Pons (tissue), 1 donor: Measurements from ENCODE around the gene LRRIQ1.
A peak's percentile ranks its signal among the peaks of the same experiment; 100 is the strongest.
"Not testable (repeated sequence)": the region's sequence is repeated elsewhere in the genome, so short reads cannot be mapped to it uniquely, and the experiment has no call there.

Experiments
- DNase-seq: peaks from one replicate; pipeline ENCODE4 v3.0.0-alpha.2; 2016; ENCODE audit warnings: low spot score

The LRRIQ1 gene

DNA sequence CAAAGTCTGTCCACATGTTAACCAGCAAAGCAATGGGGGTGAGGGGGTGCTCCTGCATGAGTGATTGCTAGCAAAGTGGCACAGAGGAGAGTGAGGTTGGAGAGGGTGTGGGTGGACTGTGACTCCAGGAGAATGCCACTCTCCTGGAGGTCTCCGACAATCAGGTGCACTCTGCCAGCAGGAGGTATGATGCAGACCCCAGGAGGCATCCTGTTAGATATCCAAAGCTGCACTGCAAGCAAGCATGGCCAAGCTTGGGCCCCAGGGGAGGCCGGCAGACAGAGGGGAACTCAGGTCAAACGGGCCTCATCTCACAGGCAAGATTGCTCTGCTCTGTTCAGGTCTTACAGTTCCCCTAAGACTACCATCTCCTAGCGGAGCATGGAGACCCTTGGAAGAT is 170.4 kb downstream of the LRRIQ1 start:
- no peak for DNase-seq

GRCh38 chr12:85224339-85224738 is 188.2 kb downstream of the LRRIQ1 start:
- not testable (repeated sequence) for DNase-seq

GRCh38 chr12:85225501-85225900 is 189.3 kb downstream of the LRRIQ1 start:
- DNase-seq, result no peak

GRCh38 chr12:85237327-85237726 is 201.2 kb downstream of the LRRIQ1 start:
- DNase-seq, result no peak

DNA sequence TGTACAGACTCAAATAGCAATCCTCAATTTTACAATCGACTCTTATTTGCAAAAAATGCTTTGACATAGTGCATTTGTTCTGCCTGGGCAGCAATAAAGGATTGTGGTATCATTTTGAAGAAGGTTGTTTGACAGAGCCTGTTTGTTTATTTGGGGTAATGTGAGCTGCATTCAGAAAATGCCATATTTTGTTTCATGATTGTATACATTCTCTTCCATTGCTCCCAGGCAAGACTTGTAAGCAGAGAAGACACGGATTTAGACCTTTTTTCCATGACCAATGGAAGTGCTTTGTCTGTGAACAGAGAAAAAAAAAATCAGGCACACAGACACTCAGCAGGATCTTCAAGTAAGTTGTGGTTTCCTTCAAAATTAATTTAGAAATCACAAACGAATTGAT is 208.4 kb downstream of the LRRIQ1 start:
- no peak for DNase-seq

- DNase-seq, result no peak
Observed at GRCh38 chr12:85253853-85254252, 217.7 kb downstream of the LRRIQ1 start.

DNA sequence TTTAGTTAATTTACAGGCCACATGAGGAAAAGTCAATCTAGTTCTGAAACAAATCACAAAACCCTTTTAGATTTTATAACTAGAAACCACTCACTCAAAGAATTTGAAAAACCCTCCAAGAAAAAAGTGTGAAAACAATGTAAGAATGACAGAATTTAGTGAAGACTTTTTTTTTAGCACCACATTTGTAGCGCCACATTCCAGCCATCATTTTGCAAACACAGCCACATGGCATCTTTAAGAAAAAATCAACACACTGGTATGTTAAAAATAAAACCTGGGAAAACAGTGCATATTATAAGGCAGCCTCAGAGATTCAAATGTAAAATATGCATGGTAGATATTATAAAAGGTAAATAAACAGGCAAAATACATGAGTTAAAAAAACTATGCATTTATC is 221.5 kb downstream of the LRRIQ1 start:
- no peak for DNase-seq

DNA sequence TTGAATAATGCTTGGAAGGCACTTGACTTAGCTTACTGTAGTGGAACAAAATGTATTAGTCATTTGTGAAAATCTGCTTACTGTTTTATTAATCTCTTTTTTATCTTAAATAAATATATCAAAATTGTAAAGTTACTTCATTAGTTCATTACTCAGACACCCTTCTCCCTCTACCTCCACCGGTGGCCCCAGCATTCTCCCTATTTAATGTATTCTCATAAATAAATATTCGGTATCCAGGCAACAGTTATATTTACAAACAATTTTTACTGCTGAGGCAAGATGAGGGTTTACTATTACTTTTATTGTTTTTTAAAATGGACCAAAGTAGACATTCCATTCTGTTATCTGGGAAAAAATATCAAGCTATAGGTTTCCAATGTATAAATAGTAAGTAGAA is 224.3 kb downstream of the LRRIQ1 start:
- no peak for DNase-seq

DNA sequence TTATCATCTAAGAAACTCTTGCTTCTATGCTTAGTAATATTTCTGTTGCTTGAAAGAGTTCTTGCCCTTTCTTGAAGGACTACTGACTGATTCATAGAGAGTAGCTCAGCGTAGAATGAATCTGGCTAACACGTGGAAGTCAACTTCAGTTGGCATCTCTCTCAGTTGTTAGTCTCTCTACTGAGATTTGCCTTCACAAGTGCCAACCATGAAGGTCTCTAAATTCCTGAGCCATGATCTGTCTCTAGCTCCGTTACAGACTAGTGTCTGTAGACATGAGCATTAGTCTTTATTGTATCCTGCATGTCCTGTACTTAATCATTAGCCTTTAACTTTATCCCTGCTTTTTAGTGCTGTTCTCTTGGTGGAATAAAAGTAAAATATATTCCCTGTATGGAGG is 224.7 kb downstream of the LRRIQ1 start:
- DNase-seq, result no peak

- no peak for DNase-seq
Observed at GRCh38 chr12:85266356-85266755, 230.2 kb downstream of the LRRIQ1 start.

GRCh38 chr12:85273381-85274314 is 237.5 kb downstream of the LRRIQ1 start:
- DNase-seq, result no peak

GRCh38 chr12:85274315-85274651 is 238.1 kb downstream of the LRRIQ1 start:
- DNase-seq, result no peak

DNA sequence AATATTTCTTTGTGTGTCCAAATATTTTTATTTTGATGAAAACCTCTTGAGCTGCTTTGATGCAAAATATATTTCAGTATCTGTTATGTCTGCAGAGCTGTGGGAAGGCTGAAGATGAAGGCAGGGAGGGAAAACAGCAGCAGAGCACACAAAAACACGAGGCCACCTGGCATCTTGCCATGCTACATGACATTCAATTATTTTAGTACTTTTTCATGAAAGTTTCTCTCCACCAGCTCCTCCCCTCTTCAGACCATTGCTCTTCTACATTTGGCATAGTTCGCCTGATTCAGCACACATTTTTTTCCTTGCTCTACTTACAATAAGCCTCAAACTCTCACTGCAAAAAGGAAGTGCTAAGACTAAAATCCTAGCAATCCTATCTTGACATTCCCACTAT is 239.2 kb downstream of the LRRIQ1 start:
- no peak for DNase-seq

- no peak for DNase-seq
Observed at GRCh38 chr12:85277191-85277590, 241.0 kb downstream of the LRRIQ1 start.

- no peak for DNase-seq
Observed at GRCh38 chr12:85277900-85278597, 241.9 kb downstream of the LRRIQ1 start.

DNA sequence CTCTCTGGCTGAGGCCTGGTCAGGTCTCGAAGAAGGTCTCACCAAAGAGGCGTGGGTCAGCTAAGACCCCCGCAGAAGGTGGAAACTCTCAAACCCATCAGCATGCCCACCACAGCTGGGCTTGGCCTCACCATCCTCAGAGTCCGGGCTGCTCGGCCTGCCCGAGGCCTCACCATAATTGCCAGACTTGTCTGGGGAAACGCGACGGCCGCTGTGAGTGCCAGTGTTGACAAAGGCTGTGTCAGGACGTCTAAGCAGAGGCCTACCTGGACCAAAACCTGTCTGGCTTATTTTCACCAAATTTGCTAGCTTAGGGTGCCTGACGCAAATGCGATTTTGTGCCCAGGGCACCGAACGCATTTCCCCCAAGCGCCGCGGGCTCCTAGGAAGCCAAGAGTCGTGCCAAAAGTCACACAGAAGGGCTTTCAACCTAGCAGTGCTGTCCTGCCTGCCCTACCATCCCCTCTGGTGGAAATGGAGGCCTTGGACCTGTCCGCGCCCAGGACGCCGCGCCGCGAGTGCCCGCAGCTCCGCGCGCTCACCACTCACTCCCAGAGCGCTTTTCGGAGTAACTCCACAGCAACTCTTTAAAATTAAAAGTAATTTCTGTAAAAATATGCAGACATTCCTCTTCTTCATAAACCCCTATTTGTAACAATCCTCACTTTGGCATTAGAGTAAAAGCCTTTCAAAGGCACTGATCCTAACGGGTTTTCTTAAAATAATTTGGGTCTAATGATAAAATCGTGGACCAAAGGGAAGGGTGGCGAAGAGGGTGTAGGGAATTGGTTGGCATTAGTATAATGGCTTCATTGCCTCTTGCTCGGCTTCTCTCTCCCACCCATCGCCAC is 242.7 kb downstream of the LRRIQ1 start:
- DNase-seq, result no peak

DNA sequence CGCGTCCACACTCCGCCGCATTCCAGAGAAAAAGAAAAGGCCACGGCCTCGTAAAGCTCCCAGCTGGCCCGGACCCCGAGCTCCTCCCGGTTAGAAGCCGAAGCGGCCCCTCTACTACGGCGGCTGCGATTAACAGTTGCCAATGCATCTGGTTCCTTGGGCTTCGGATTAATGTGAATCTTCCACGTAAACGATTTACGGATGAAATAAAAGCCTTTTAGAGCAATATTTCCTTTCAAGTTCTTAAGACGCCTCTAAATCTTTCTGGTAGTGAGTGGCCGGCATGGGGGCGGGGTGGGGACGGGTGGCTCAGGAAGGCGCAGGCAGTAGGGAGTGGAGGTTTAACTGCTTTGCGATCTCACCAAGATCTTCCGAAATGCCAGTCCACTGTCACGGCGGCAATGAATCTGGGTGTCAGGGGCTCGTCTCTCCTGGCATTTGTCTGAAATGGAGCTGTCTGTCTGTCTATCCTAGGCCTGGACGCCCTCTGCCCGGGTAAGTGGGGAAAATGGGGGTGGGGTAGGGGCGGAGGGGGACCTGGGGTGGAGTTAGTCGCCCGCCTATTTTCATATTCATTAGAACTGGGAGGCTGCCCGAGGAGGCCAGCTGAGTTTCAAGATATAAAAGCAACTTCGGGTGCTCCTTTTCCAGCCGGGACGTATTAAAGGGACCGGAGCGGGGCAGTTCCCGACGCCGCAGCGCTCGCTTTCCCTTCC is 243.5 kb downstream of the LRRIQ1 start:
- DNase-seq, result no peak

- DNase-seq, result no peak
Observed at GRCh38 chr12:85280165-85280983, 244.2 kb downstream of the LRRIQ1 start, which contains the start of gene ALX1. TSS of gene ALX1 (plus strand) at chr12:85280220. CDS start at chr12:85280262, 42 bp downstream.

DNA sequence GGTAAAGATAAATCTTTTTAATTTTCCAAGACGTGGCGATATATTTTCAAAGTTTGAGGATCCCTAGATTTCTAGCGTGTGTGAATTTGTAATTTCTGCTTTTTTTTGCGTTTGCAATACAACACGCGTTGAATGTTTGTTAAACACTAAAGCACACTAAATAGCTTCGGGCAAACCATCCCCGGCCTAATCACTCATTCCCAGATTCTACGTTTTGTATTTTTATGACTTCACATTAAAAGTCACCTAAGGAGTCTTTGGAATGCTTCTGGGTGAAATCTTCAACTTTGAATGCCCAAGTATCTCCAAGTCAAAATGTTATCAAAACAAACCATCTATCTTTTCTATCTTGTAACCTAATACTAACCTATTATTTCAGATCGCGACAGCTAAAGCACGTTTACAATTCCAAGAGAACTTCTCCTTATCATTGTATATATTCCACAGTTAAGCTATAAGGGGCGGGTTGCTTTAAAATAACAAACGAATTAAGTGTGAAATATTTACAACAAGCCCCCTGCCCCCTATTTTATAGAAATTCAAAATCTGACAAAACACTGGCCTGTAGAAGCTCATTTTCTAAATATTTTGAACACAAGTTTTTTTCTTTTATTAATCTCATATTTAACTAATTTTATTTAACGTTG is 245.0 kb downstream of the LRRIQ1 start:
- peak; percentile 12 for DNase-seq

DNA sequence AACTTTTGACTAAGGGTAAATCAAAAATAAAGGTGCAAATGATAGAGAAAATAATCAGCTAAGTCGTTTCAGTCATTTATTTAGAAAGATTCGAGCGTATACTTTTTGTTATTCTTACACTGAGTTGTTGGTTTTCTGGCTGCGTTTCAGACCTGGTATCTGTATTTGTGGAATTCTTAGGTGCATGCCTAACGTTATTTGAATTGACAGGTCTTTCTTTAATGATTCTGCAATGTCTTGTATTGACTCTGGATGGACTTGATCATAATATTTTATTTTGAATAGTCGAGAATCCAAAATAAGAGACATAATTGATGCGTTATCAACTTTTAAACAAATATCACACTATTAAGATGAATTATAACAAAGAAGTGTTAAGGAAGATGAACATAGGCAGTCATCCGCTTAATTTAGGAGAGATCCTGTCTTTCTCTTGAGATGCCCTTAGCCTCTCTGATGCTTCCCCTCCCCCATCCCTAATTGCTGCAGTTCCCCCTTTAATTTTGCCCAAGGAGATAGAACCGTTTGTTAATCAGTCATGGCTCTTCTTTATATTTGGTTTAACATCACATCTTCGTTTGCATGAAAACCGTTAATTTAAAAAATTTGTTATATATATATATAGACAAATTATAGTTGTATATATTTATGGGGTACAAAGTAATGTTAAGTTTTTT is 245.6 kb downstream of the LRRIQ1 start:
- no peak for DNase-seq
